ENCODE results near the gene PHF11.

Gene PHF11

DNA sequence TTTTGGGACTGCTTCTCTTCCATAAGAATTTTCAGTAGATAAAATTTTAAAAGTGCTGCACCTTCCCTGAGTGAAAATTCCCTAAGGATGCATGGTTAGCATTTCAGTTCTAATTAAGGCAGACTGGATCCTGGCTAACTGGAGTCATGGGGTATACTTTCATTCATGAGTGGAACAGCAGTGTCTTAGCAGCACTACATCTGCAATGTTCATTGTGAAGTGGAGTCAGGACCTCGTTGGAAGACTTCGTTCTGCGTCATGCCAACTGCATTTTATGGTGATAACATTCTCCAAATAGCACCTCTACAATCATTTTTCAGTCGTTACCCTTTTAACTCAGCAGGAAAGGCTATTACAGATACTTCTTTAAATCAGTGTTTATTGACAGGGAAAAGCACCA, 25.5 kb downstream of the PHF11 start:
- H3K27me3 Mint-ChIP-seq (ENCODE audit: low read depth): no peaks in the 10 kb centered on the region

DNA sequence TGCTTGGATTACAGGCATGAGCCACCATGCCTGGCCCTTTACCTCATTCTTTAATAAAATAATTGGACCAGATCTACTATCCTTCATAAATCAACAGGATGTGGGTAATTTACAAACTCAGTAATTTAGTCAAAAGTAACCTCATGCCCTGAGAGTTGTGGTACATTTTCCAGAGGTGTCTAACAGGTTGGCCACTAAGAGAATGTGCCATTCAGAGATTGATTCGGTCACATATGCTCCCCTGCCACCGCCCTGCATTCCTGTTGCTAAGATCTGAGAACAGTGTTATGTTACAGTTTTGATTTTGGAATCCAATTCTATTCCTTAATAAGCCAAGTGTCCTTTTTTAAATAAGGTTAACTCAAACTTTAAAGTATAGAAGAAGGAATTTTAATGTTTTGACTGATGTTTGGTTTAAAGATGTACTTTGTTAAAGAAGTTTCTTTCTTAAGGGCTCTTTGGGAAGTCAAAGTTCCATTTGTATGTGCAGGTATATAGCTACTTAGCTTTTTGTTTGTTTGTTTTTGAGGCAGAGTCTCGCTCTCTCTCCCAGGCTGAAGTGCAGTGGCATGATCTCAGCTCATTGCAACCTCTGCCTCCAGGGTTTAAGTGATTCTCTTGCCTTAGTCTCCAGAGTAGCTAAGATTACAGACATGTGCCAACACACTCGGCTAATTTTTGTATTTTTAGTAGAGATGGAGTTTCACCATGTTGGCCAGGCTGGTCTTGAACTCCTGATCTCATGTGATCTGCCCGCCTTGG, 29.2 kb downstream of the PHF11 start:
- Mint-ChIP-seq H3K27ac (no peak overlapping the region), H3K27me3 (ENCODE audit: low read depth) (no peaks in the 10 kb centered on the region), H3K4me1 (ENCODE audit: low read depth) (peaks cover 3% of the 10 kb centered on the region), H3K4me3 (no peak overlapping the region), H3K9me3 (no peaks in the 10 kb centered on the region), H3K36me3 (ENCODE audit: low read depth) (peaks cover 47% of the 10 kb centered on the region)

More for the DNA sequence above, 25.5 kb downstream of the PHF11 start:
- Mint-ChIP-seq H3K27ac (no peak overlapping the region), H3K4me3 (no peak overlapping the region), H3K36me3 (ENCODE audit: low read depth) (peaks cover 34% of the 10 kb centered on the region), H3K4me1 (ENCODE audit: low read depth) (peaks cover 6% of the 10 kb centered on the region), H3K9me3 (no peaks in the 10 kb centered on the region)

DNA sequence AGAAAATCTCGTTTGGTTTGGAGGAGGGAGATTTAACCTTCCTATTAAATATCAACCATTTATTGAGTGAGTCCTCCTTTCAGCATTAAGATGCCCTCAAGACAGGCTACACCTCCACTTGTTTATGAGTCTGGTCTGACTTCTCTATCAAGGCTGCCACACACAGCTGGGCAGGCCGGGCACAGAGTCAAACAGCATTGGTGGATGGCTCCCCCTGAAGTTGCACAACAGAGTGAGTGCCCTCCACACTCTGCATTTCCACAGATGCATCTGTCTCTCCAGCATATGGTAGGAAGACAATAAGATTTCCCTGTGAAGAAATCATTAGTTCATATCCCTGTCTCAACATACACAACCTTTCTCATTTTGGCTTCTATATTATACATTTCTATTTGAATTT, 31.4 kb downstream of the PHF11 start:
- Mint-ChIP-seq H3K4me1 (ENCODE audit: low read depth) (peaks cover 4% of the 10 kb centered on the region), H3K27ac (no peak overlapping the region), H3K36me3 (ENCODE audit: low read depth) (peaks cover 48% of the 10 kb centered on the region), H3K4me3 (no peak overlapping the region), H3K9me3 (no peaks in the 10 kb centered on the region), H3K27me3 (ENCODE audit: low read depth) (no peaks in the 10 kb centered on the region)

DNA sequence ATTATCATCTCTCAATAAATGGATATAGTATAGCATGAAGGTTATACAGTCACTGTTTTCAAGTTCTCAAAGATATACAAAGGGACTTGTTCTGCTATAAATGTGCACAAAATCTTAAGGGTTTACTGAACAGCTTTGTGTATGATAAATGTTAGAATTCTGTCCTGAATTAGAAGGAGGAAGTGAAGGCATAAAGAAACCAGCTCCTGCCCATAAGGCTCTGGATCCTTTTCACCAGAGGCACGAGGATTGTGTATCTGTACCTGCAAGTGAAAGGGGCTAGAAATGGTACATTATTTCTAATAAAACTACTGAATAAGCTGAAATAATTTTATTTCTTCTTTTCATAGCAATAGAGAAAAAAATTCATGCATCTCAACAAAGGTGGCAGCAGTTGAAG, 32.4 kb downstream of the PHF11 start:
- Mint-ChIP-seq H3K27me3 (ENCODE audit: low read depth) (no peaks in the 10 kb centered on the region), H3K4me1 (ENCODE audit: low read depth) (peaks cover 10% of the 10 kb centered on the region), H3K27ac (no peak overlapping the region), H3K9me3 (no peaks in the 10 kb centered on the region), H3K4me3 (no peak overlapping the region), H3K36me3 (ENCODE audit: low read depth) (peaks cover 50% of the 10 kb centered on the region)

DNA sequence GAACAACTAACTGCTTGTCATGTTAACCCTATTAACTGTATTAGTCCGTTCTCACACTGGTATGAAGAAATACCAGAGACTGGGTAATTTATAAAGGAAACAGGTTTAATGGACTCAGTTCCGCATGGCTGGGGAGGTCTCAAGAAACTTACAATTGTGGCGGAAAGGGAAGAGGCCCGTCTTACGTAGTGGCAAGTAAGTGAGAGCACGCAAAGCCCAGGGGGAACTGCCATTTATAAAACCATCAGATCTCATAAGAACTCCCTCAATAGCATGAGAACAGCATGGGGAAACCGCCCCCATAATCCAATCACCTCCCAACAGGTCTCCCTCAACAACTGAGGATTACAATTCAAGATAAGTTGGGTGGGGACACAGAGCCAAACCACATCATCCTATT, 34.7 kb downstream of the PHF11 start:
- peaks cover 16% of the 10 kb centered on the region for H3K4me1 Mint-ChIP-seq (ENCODE audit: low read depth)
- H3K9me3 Mint-ChIP-seq: no peaks in the 10 kb centered on the region
- H3K27ac Mint-ChIP-seq: no peak overlapping the region
- no peak overlapping the region for H3K4me3 Mint-ChIP-seq
- H3K27me3 Mint-ChIP-seq (ENCODE audit: low read depth): no peaks in the 10 kb centered on the region
- H3K36me3 Mint-ChIP-seq (ENCODE audit: low read depth): peaks cover 50% of the 10 kb centered on the region

DNA sequence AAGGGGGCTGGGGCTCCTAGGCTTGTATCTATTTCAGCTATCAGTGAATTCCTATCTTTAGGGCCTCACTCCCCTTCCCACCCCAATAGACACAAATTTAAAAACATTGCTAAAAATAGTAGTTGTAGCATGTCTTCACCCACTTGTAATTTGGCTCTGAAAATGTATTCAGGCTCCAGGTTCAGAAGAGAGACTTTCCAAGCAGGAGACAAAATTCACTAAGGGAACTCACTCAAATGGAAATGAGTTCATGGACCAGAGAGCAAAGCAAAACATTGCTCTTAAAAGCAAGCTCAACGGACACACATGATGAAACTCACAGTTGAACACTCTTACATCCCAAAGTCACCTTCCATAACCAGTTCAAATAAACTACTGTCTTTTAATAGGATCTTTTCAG, 36.8 kb downstream of the PHF11 start:
- Mint-ChIP-seq H3K36me3 (ENCODE audit: low read depth) (peaks cover 48% of the 10 kb centered on the region), H3K27ac (peak overlapping the region; percentile 36)

DNA sequence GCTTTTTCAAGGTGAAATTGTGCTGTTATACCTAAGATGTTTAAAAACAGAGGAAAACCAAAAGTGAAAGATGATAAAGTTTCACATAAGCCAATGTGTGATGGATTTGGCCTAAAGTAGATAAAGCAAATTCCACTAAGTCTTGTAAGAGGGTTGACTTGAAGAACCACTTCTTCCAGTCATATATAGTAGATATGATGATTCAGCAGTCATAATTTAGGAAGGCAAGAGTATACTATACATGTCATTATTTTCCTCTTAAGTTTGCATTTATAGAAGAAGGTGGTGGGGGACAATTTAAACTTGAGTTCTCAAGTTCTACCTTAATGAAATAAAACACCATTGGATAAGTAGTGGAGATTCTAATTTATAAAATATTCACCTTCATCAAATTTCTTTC, 37.3 kb downstream of the PHF11 start:
- Mint-ChIP-seq H3K9me3 (no peaks in the 10 kb centered on the region), H3K4me1 (ENCODE audit: low read depth) (peaks cover 16% of the 10 kb centered on the region), H3K27ac (peak overlapping the region; percentile 7), H3K27me3 (ENCODE audit: low read depth) (no peaks in the 10 kb centered on the region), H3K36me3 (ENCODE audit: low read depth) (peaks cover 48% of the 10 kb centered on the region), H3K4me3 (no peak overlapping the region)

More for the DNA sequence above, 36.8 kb downstream of the PHF11 start:
- H3K27me3 Mint-ChIP-seq (ENCODE audit: low read depth): no peaks in the 10 kb centered on the region
- H3K4me1 Mint-ChIP-seq (ENCODE audit: low read depth): peaks cover 16% of the 10 kb centered on the region
- H3K9me3 Mint-ChIP-seq: no peaks in the 10 kb centered on the region
- no peak overlapping the region for H3K4me3 Mint-ChIP-seq

DNA sequence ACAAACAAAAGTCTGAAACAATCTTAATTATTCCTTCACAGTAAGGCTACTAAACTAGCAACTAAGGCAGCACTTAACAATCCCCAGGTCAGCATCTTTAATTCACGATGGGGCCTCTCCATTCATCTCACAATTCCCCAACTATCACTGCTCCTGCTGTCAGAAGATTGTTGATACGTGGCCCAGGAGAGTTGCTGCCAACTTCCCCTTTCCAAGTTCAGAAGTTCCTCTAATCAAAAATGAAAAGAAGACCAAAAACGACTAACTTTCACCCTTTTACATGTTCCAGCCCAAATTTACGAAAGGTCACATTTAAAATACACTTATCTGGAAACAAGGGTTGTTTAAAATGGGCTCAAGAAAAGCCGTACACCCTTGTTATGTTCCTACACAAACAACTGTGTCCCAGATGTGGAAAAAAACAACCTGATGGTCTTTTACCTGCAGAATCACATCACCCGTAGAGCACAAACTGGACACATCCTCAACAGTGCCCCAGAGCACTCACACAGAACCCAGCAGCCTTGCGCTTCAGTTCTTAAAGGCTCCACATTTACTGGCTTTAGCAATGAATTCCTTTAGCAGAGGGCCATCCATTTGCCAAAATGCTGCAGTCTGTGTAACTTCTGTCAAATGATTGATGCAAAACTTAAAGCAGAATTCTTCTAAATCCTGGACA, 38.0 kb downstream of the PHF11 start:
- no peaks in the 10 kb centered on the region for H3K9me3 Mint-ChIP-seq
- no peaks in the 10 kb centered on the region for H3K27me3 Mint-ChIP-seq (ENCODE audit: low read depth)
- no peak overlapping the region for H3K27ac Mint-ChIP-seq
- H3K4me1 Mint-ChIP-seq (ENCODE audit: low read depth): peaks cover 16% of the 10 kb centered on the region
- no peak overlapping the region for H3K4me3 Mint-ChIP-seq
- peaks cover 40% of the 10 kb centered on the region for H3K36me3 Mint-ChIP-seq (ENCODE audit: low read depth)

DNA sequence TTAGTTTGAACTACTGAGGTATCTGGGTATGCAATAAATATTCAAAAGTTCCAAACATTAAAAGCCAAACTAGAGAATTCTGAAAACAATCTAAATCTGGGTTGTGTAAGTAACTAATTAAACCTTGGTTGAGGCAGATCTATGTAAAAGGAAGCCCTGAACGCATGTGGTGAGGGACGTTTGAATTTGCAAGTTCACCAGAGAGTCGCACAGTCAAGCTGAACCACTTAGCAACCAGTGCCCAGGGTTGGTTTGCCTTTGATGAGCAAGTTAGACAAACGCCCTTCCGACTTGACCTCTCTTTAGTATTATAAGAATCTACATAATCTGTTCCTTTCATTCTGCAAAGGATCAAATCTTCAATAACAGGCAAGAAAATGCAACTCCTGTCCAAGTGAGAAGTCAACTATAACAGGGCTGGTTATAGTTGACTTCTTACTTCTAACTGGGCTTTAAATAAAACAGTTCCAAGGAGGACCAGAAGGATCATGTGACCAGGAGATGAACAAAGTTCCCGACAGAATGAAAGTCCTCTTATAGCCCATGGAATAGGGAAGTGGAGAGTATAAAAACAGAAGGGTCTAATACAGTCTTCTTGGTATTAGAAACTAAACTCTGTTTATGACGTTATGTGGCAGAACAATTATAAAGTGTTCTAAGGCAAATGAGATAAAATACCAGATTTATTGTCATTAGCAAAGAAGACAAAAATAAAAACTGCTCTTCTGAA, 40.6 kb downstream of the PHF11 start:
- H3K9me3 Mint-ChIP-seq: no peaks in the 10 kb centered on the region
- peaks cover 35% of the 10 kb centered on the region for H3K36me3 Mint-ChIP-seq (ENCODE audit: low read depth)
- no peaks in the 10 kb centered on the region for H3K27me3 Mint-ChIP-seq (ENCODE audit: low read depth)
- H3K4me1 Mint-ChIP-seq (ENCODE audit: low read depth): peaks cover 32% of the 10 kb centered on the region
- H3K27ac Mint-ChIP-seq: no peak overlapping the region
- no peak overlapping the region for H3K4me3 Mint-ChIP-seq

DNA sequence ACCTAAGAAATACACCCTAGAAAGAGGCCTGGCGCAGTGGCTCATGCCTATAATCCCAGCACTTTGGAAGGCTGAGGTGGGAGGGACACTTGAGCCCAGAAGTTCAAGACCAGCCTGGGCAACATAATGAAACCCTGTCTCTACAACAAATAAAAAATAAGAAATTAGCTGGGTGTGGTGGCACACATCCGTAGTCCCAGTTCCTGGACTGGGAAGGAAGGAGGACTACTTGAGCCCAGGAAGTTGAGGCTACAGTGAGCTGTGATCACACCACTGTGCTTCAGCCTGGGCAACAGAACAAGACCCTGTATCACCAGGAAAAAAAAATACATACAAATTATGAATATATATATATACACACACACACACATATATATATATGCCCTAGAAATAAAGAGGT, 42.7 kb downstream of the PHF11 start:
- H3K36me3 Mint-ChIP-seq (ENCODE audit: low read depth): peaks cover 29% of the 10 kb centered on the region
- peaks cover 26% of the 10 kb centered on the region for H3K4me1 Mint-ChIP-seq (ENCODE audit: low read depth)
- H3K9me3 Mint-ChIP-seq: no peaks in the 10 kb centered on the region
- no peak overlapping the region for H3K27ac Mint-ChIP-seq
- H3K4me3 Mint-ChIP-seq: no peak overlapping the region
- no peaks in the 10 kb centered on the region for H3K27me3 Mint-ChIP-seq (ENCODE audit: low read depth)

DNA sequence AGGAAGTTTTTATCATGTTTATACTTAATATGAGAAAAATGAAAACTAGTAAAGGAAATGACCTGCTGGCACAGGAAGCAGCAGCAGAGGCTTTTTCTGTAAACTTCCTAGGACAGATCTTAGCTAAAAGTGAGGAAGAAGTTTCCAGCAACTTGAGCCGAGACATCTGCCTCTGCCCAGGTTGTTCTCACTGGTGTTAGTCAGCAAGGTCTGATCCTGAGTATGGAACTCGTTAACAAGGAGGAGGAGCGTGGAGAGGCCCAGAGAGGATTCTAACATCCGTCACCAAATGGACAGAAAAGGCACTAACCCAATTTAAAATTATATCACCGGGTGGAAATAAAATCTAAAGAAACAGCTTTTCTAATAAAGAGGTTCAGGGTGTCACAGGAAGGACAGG, 43.6 kb downstream of the PHF11 start:
- no peaks in the 10 kb centered on the region for H3K9me3 Mint-ChIP-seq
- H3K36me3 Mint-ChIP-seq (ENCODE audit: low read depth): peaks cover 21% of the 10 kb centered on the region
- H3K4me1 Mint-ChIP-seq (ENCODE audit: low read depth): peaks cover 20% of the 10 kb centered on the region
- H3K4me3 Mint-ChIP-seq: peak overlapping the region; percentile 69
- H3K27ac Mint-ChIP-seq: peak overlapping the region; percentile 86
- no peaks in the 10 kb centered on the region for H3K27me3 Mint-ChIP-seq (ENCODE audit: low read depth)

DNA sequence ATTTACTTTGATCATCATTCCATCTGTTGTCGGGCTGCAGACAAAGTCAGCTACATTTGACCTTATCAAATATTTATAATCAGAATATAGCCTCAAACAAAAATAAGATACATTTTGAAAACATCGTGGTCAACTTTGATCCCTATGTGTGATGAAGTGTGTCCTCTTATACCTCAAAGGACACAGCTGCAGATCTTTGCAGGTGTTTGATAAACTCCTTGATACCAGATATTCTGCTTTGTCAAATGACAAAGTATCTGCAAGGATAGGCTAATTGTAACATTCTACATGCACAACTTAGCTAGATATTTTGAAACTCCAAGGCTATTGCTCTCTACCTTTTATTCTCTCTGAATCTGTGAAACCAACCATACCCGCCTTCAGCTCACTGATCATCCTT, 44.0 kb downstream of the PHF11 start:
- H3K27ac Mint-ChIP-seq: peak overlapping the region; percentile 92
- H3K27me3 Mint-ChIP-seq (ENCODE audit: low read depth): no peaks in the 10 kb centered on the region
- no peaks in the 10 kb centered on the region for H3K9me3 Mint-ChIP-seq
- H3K4me1 Mint-ChIP-seq (ENCODE audit: low read depth): peaks cover 18% of the 10 kb centered on the region
- H3K36me3 Mint-ChIP-seq (ENCODE audit: low read depth): peaks cover 19% of the 10 kb centered on the region
- H3K4me3 Mint-ChIP-seq: no peak overlapping the region

DNA sequence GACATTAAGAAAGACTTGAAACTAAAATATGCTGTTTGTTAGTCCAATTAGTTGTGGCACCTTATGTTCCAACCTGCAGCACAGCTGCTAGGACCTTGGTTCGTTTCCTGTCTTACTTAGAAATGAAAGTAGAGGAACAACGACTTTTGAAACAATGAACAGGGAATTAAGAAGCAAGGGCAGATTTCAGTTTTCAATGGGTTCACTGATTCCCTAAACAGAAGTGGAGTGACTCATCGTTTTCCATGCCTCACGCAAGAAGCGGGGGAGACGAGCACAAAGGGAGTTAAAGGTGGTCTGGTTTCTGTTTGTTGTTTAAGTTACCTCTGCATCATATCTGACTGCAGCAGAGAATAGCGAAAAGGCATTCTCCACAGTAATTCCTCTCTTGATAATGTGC, 44.8 kb downstream of the PHF11 start:
- H3K4me1 Mint-ChIP-seq (ENCODE audit: low read depth): peaks cover 18% of the 10 kb centered on the region
- peak overlapping the region; percentile 92 for H3K27ac Mint-ChIP-seq
- H3K9me3 Mint-ChIP-seq: no peaks in the 10 kb centered on the region
- peaks cover 19% of the 10 kb centered on the region for H3K36me3 Mint-ChIP-seq (ENCODE audit: low read depth)
- H3K4me3 Mint-ChIP-seq: peak overlapping the region; percentile 82
- H3K27me3 Mint-ChIP-seq (ENCODE audit: low read depth): no peaks in the 10 kb centered on the region

DNA sequence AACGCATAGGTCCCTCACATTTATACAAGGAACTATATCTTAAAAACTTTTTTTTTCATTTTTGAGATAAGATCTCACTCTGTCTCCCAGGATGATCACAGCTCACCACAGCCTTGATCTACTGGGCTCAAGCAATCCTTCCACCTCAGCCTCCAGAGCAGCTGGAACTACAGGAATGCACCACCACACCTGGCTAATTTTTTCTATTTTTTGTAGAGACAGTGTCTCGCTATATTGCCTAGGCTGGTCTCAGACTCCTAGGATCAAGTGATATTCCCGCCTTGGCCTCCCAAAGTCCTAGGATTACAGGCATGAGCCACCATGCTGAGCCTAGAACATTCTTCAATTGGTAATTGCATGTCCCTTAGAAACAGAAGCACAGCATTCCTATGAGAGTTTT, 47.9 kb downstream of the PHF11 start:
- Mint-ChIP-seq H3K27ac (no peak overlapping the region), H3K27me3 (ENCODE audit: low read depth) (no peaks in the 10 kb centered on the region), H3K36me3 (ENCODE audit: low read depth) (peaks cover 25% of the 10 kb centered on the region), H3K4me3 (no peak overlapping the region), H3K9me3 (no peaks in the 10 kb centered on the region), H3K4me1 (ENCODE audit: low read depth) (peaks cover 18% of the 10 kb centered on the region)

DNA sequence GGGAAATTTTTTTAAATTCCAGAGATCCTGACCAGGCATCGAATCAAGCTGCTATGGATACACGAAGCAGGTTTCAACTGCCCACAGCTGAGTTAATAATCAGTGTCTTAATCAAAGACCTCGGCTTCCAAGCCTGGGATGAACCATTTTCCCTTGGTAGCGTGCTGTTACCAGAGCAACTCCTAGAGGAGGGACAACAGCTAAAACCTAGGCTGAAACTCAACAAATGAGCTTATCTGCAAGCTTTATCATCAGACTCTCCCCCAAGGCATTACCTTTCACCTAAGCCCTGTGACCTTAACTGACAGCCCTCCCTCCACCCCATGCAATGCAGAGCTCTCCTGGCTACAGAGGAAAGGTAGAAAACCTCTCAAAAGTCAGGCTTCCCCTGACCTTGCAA, 49.9 kb downstream of the PHF11 start:
- H3K27ac Mint-ChIP-seq: no peak overlapping the region
- peaks cover 28% of the 10 kb centered on the region for H3K36me3 Mint-ChIP-seq (ENCODE audit: low read depth)
- H3K27me3 Mint-ChIP-seq (ENCODE audit: low read depth): no peaks in the 10 kb centered on the region
- no peaks in the 10 kb centered on the region for H3K9me3 Mint-ChIP-seq
- no peak overlapping the region for H3K4me3 Mint-ChIP-seq
- H3K4me1 Mint-ChIP-seq (ENCODE audit: low read depth): peaks cover 2% of the 10 kb centered on the region
